GM18951 (cell line): ENCODE measurements around the gene PGF.

Experiments used
- POLR2A ChIP-seq: IDR thresholded peaks from 4 replicates; pipeline ENCODE4 v1.6.1; 2011; ENCODE audit warnings: mild to moderate bottlenecking; ENCODE audit not compliant: insufficient read length, insufficient read depth; ENCODE audit errors: extremely low read depth
- in situ Hi-C: fragments of 300-500 bp; cut with MboI; formaldehyde crosslinking; loops from one replicate; pipeline ENCODE4 v1.12.0; 2022; ENCODE audit warnings: low sequenced_read_pairs, mixed read lengths, inconsistent platforms; ENCODE audit not compliant: unreplicated experiment

PGF gene

GRCh38 chr14:74982661-74983060, 27.3 kb upstream of the PGF start:
- no peak for TF ChIP-seq POLR2A
- in situ Hi-C loops, result no loop called here

GRCh38 chr14:74981833-74982232, 26.4 kb upstream of the PGF start:
- in situ Hi-C loops, result no loop called here
- no peak for TF ChIP-seq POLR2A

- no peak for TF ChIP-seq POLR2A
- in situ Hi-C loops, result no loop called here
Observed at GRCh38 chr14:74981462-74981782, 26.0 kb upstream of the PGF start.

GRCh38 chr14:74980731-74981461, 25.5 kb upstream of the PGF start:
- in situ Hi-C loops, result no loop called here
- no peak for TF ChIP-seq POLR2A

- TF ChIP-seq POLR2A, result no peak
- in situ Hi-C loops, result no loop called here
Observed at GRCh38 chr14:74980398-74980730, 25.0 kb upstream of the PGF start.

GRCh38 chr14:74979442-74980397, 24.3 kb upstream of the PGF start:
- no peak for TF ChIP-seq POLR2A
- in situ Hi-C loops, result no loop called here

- no peak for TF ChIP-seq POLR2A
- in situ Hi-C loops, result no loop called here
Observed at GRCh38 chr14:74979029-74979428, 23.6 kb upstream of the PGF start.

- in situ Hi-C loops, result no loop called here
- no peak for TF ChIP-seq POLR2A
Observed at GRCh38 chr14:74978416-74978947, 23.1 kb upstream of the PGF start.

- in situ Hi-C loops, result no loop called here
- no peak for TF ChIP-seq POLR2A
Observed at GRCh38 chr14:74977901-74978385, 22.5 kb upstream of the PGF start.

- in situ Hi-C loops, result no loop called here
- TF ChIP-seq POLR2A, result no peak
Observed at GRCh38 chr14:74977164-74977900, 21.9 kb upstream of the PGF start.

GRCh38 chr14:74976264-74977113, 21.1 kb upstream of the PGF start:
- in situ Hi-C loops, result no loop called here
- no peak for TF ChIP-seq POLR2A

GRCh38 chr14:74975059-74975810, 19.8 kb upstream of the PGF start:
- in situ Hi-C loops, result no loop called here
- no peak for TF ChIP-seq POLR2A
